Hepatocyte (in vitro differentiated cells): ENCODE results near the gene TFDP2.

ENCODE experiments used
- CTCF ChIP-seq: fragments of 200-600 bp; sonication (generic); IDR thresholded peaks from 2 replicates; pipeline ENCODE4 v1.5.1; 2016; ENCODE audit warnings: antibody characterized with exemption, mild to moderate bottlenecking; ENCODE audit not compliant: poor library complexity
- EZH2 ChIP-seq: fragments of 200-600 bp; sonication (generic); IDR thresholded peaks from 2 replicates; pipeline ENCODE4 v1.6.1; 2016; ENCODE audit warnings: antibody characterized with exemption, mild to moderate bottlenecking, borderline replicate concordance
- EZH2phosphoT487 ChIP-seq: fragments of 200-600 bp; sonication (generic); IDR thresholded peaks from one replicate; pipeline ENCODE4 v1.6.1; 2018; ENCODE audit warnings: antibody characterized with exemption, mild to moderate bottlenecking, low read depth, moderate library complexity; ENCODE audit not compliant: unreplicated experiment, severe bottlenecking

DNA sequence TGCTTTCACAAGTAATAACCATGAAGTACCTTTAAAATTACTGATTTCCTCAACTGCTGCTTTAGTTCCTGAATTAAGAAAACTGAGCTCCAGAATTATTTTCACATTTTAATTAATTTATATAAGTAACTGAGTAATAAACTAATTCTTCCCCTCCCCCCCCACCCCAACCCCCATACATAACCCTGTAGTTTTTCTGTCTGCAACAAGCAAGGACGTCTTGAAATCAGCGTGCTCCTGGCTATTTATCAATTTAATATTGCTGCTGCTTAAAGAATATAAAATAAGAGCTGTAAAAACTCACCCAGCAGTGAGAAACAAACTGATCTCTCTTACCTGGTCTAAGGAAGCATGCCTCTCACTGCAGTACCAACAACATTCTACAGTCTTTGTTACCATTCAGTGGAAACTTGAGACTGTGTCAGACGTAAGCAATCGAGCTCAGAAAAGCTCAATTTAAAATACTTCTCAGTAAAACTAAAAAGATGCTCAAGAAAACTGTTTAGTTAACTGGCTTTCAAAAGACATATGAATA lies 121.0 kb downstream of the TFDP2 start:
- TF ChIP-seq EZH2 = no peak
- no peak for TF ChIP-seq CTCF
- TF ChIP-seq EZH2phosphoT487 = no peak
